GM18907 (cell line): ENCODE measurements around the gene ODR4.
"Not testable (repeated sequence)": the region's sequence is repeated elsewhere in the genome, so short reads cannot be mapped to it uniquely, and the experiment has no call there.

Experiments
- ATAC-seq: cut with Tn5 transposase; IDR thresholded peaks from one replicate; pipeline ENCODE4 v1.9.1; 2021; ENCODE audit warnings: mild to moderate bottlenecking, moderate library complexity; ENCODE audit not compliant: unreplicated experiment

Gene ODR4

DNA sequence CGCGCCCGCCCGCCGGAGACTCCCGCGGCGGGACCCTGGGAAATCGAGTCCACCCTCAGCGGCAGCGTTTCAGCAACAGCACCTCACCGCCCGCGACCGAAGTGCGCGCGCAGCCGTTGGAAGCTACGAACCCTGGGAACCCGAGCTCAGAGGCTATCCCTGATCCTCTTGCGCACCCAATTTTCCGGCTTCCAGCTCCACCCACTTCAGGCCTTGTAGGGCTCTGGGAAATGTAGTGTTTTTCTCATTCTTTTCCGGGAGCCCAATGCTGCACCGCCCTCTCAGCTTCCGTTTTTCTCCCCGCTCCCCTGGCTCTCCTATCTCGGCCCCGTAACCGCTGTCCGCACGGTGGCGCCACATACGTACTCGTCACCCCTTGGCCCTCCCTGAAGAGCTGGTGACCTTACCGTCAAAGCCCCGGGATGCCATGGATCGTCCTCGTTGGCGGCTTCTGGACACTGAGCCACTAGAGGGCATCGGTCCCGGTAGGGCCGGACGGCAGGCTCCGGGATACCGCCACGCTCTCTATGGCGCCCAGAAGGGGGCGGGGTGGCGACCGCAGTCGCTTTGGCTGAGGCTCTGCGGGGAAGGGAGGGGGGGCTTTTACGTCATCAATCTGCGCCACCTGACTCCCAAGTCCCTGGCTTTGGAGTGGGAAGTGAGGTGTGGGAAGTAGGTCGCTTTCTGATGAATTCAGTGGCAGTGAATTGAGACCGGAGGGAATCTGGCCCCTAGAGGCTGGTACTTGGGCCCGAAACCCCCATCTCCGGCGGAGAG lies at the start of gene ODR4, which contains the start of gene TPR:
ODR4 (plus strand) TSS at position 687 of the 777 bp plus-strand sequence. CDS start 3,948 bp downstream, outside the sequence.
TPR (minus strand) TSS at position 102 of the 777 bp plus-strand sequence. CDS start 225 bp downstream, outside the sequence.
- peak; percentile 91 for ATAC-seq

DNA sequence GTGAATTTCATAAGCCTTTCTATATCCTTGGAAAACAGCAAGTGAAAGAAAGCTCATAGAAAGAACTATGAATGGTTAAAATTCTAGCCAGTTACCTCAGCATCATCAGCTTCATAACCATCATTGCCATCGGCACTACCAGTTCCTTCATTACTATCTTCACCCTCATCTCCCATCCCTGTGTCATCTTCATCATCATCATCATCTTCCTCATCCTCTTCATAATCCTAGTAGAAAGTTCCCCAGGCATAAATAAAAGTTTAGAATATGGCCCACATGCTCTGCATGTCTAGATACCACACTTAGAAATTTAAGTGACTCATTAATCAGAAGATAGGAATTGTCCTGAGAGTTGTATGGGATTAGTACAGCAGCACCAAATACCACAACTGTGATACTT lies 49.6 kb upstream of the ODR4 start:
- no peak for ATAC-seq

DNA sequence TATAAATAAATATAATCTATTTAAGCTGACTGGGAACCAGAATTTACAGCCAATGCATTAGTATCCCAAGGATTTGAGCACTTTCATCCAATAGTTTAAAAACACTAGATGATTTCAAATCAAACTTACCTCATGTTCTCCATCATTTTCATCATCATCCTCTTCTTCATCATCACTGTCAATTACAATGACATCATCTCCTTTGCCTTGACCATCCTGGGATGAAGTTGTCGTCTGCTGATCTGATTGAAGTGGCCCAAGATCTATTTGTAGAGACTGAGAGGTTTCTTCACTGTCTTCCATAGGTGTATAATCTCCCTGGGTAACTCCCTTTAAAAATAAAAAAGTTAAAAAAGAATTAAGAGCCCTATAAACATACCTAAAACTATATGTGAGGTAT lies 48.3 kb upstream of the ODR4 start:
- no peak for ATAC-seq

DNA sequence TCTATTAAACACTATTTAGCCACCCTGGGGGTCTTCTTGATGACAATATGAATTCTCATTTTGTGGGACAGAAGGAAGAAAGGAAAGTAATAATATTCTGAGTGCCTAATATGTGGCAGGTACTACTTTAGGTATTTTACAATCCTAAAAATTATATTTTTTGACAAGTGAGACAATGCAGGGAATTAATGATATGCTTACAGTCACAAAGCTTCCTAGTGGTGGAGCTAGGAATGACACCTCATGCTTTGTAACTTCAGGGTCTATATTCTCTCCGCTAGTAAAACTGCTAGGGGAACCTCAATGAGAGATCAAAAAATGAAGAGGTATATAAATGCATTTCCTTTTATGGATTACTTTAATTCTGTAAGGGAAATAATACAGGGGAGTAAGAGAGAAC lies 44.9 kb upstream of the ODR4 start:
- ATAC-seq = no peak

DNA sequence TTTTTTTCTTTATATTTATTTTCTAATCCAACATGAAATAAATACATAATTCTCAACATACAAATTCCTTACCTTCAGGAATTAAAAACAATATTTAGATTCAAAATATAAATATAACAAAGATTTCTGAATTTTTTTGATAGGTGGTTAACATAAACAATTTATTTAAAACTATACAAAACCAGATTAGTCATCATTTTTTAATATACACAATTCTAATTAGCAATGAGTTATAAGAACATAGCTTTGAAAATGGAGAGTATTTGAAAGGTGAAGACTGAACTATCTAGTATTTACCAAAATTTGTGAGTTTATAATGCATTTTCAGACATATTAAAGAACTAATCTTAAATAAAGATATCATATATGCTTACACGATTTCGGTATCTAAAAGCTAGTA lies 38.1 kb upstream of the ODR4 start:
- no peak for ATAC-seq

DNA sequence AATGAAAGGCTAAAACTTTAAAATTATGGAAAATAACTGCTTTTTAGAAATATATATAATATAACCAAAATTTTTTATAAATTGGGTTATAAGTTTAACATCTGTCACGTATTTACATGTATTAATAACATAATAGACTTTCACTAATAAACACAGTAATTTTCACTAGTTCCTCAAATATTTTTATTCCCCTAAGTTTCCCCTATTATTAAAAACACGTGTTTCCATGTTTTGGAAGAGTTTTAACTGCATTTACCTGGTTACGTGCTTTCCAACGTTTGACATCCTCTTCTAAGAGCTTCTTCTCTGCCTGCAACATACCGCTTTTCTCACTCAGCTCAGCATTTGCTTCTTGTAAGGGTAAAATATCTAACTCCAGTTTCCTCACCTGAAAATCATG lies 34.9 kb upstream of the ODR4 start:
- no peak for ATAC-seq

DNA sequence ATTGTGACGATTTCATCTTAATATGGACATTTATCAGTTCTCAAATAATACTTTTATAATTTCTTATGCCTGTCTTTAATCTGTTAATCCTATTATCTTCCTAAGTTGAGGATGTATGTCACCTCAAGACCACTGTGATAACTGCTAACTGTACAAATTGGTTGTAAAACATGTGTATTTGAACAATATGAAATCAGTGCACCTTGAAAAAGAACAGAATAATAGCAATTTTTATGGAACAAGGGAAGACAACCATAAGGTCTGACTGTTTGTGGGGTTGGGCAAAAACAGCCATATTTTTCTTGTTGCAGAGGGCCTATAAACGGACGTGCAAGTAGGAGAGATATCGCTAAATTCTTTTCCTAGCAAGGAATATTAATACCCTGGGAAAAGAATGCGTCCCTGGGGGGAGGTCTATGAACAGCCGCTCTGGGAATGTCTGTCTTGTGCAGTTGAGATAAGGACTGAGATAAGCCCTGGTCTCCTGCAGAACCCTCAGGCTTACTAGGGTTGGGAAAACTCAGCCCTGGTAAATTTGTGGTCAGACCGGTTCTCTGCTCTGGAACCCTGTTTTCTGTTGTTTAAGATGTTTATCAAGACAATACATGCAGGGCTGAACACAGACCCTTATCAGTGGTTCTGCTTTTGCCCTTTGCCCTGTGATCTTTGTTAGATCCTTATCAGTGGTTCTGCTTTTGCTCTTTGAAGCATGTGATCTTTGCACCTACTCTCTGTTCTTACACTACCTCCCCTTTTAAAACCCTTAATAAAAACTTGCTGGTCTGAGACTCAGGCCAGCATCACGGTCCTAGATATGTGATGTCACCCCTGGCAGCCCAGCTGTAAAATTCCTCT lies 27.6 kb upstream of the ODR4 start:
- not testable (repeated sequence) for ATAC-seq

DNA sequence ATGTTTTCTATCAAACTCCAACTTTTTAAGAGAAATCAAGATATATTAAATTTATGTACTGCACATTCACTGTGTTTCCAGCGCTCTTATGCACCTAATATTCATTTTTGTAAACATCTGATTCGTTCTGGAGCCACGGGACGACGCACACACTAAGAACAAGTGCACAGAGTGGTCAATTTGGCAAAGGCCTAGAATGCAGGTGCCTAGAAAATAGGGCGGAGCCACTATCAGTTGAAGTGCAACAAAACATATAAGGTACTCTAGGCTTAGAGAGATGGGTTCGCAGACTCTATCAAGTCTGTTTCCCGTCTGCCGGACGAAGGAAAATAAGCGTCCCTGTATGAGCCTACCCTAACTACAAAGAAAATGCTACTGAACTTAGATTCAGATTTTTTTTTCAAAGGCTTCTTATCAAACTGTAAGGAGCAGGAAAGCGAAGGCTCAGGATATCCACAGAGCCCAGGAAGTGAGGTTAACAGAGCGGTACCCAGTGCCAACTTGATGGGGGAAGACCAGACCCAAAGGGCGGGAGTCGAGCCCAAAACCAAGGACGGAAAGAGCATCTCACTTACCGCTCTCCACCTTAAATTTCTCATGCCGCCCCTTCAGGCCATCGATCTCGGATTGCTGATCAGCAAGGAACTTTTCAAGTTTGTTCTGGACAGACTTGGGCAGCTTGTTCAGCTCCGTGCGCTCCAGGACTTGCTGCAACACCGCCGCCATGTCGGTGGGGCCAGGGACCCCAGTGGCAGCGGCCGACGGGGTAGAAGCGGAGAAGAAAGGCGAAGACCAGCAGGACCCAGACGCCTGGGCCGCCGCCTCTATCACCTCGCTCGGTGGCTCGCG lies 1.1 kb upstream of the ODR4 start:
- peak; percentile 37 for ATAC-seq

DNA sequence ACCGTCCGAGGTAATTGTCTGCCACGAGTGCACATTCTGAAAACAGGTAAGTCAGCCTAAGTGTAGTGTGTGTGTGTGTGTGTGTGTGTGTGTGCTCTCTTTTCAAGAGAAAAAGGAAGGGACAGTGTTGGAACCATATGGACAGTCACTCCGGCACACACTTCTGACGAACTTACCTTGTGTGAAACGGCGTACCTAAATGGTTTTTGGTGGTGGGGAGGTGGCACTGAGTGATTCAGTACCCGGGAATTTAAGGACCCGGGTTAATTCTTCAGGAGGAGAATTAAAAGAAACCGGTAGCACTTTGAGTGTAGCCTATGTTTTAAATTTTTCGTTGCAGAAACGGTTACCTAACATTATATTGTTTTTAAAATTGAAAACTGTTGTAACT lies 286 bp downstream of the ODR4 start:
- ATAC-seq = no peak

DNA sequence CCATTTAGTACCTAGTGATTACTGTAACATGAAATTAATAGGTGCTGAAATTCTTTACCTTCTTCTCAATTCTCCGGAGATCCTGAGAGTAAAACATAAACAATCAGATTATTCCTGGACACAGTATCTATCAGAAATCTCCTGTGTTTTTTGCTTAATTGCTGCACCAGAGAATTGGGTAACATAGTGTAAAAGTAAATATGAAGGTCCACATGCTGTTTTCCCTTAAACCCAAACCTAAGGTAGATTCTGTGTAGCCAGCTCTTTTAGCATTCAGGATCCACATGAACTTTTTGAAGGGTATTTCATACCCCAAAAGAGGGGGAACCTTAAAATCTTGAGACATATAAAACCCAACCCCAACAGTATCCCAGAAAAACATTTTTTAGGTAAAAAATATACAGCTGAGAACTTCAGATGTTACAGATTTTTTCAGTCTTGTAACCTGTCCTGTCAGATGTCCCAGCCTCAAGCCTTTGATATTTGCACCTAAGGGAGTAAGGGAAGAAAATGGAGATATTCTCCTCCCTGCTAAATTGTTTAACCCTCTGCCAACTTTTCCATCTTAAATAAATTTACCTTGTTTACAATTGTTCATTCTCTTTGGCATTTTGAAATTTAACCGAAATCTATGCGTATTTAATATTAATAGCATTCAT lies 11.2 kb downstream of the ODR4 start:
- ATAC-seq = no peak

DNA sequence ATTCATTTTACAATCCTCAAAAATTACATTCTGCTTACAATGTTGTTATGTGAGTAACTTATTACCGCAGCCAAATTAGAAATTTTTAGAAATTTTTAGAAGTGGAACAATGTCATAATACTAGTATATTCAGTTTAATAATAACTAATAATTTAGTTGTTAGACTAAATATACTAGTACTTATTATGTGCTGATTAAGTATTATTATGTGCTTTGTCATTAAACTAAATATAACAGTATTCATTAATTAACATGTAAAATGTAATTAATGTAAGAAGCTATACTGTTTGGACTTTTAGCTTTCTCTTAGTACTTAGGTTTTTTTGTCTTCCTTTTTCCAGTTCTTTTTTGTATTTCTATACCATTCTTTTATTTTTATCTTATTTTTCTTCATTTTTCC lies 15.3 kb downstream of the ODR4 start:
- ATAC-seq = no peak

DNA sequence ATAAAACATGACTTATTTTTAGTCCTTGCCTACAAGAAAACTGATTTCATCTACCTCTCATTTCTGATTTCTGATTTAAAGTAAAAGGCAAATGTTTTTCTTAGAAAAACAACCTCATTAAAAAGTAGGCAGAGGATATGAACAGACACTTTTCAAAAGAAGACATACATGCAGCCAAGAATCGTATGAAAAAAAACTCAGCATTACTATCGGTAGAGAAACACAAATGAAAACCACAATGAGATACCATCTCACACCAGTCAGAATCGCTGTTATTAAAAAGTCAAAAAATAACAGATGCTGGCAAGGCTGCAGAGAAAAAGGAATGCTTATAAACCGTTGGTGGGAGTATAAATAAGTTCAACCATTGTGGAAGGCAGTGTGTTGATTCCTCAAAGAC lies 16.2 kb downstream of the ODR4 start:
- no peak for ATAC-seq

DNA sequence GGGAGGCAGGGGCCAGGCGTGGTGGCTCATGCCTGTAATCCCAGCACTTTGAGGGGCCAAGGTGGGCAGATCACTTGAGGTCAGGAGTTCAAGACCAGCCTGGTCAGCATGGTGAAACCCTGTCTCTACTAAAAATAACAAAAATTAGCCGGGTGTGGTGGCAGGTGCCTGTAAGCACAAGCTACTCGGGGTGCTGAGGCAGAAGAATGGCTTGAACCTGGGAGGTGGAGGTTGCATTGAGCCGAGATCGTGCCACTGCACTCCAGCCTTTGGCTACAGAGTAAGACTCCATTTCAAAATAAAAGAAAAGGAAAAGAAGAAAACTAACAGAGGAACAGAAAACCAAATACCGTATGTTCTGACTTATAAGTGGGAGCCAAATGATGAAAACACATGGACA lies 17.1 kb downstream of the ODR4 start:
- ATAC-seq = not testable (repeated sequence)

DNA sequence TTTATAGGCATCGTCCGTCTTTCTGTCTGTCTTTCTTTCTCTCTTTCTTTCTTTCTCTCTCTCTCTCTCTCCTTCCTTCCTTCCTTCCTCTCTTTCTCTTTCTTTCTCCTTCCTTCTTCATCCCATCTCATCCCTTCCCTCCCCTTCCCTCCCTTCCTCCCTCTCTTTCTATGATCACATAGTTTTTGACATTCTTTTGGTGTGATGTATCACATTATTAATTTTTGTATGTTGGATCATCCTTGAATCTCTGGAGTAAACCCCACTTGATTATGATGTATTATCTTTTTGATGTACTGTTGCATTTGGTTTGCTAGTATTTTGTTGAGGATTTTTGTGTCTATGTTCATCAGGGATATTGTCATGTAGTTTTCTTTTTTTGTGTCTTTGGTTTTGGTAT lies 25.8 kb downstream of the ODR4 start:
- ATAC-seq = not testable (repeated sequence)

DNA sequence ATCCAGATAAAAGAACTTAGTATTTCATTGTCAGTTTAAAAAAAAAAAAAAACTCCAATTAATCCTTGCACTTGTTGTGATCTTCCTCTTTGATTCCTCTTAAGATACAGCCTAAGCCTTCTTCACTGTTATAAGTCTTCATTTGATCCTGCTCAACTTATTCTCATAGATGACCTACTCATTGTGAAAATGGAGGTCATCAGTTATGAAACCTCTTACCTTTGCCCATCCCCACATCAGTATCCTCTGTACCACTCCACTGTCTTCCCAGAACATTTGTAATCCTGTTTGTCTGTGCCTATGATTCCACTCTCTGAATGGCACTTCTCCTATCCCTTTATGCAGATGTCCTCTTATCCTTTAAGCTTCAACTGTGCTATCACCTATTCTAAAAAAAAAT lies 28.0 kb downstream of the ODR4 start:
- ATAC-seq = no peak

DNA sequence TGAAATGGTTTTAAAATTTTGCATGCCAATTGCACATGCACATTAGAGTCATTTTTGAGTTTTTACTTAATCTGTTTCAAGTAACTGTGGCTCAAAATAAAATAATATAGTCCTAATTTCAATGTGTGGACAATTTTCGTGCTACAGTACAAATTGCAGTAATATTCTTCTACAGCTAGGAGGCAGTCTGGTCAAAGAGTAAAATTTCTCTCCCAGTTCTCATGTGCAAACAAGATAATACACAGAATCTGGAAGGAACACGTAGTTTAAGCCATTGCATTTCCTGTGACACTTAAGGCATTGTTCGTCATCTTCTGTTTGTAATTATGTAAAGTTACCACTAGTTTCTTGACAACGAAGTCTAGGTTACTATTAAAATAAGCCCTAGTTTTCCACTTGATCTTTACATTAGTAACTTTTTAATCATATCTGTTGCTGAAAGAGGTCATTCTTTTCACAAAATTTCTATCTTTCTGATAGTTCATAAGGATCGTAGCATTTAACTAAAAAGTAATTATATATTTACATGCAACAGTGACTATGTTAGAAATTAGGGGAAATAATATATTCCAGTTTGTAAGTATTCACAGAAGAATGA lies 28.9 kb downstream of the ODR4 start:
- no peak for ATAC-seq

DNA sequence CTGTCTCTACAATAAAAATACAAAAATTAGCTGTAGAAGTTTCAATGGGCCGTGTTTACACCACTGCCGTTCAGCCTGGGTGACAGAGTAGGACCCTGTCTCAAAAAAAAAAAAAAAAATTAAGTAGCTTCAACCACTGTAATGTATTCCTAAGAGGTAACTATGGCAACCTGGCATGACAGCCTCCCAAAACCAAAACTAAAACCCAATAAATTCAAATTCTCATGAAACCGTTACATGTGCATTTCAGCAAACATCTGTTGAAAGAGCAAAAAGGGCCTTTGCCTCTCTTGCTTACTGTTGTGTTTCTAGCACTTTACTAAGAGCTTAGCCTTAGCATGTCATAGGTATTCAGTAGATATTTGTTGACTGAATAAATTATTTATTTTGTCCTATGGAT lies 33.5 kb downstream of the ODR4 start:
- ATAC-seq = peak; percentile 74

DNA sequence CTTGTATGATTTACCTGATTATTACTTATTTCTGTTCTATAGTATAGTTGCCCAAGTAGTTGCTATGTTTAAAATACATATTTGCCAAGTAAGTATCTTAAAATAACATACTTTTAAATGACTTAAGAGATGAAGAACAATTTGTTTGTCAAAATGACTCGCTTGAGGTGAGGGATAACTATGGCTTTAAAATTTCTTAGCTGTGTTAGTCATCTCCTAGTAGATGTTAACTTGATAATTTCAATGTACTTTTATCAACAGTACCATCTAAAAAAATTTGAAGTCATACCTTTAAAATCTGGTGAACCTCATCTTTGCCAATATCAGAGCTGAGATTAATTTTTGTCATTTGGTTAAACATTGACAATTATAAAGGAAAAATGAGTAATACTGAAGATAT lies 37.7 kb downstream of the ODR4 start:
- ATAC-seq = no peak

DNA sequence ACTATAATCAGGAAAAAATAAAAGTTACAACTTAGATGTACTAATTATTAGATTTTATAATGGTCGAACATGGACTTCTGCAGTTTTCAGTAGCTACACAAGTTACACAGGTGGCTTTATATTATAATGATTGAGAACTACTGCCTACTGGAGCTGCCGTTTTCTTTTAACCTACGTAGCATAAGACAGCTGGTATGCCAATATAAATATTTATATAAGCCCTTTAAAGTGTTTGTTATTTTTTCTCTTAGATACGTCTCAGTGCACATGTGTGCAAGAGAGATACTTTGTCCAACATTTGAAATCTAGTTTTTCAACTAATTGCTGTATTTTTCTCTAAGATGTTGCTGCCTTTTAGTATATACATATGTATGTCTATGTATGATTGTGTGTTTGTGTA lies 42.9 kb downstream of the ODR4 start:
- ATAC-seq = no peak

DNA sequence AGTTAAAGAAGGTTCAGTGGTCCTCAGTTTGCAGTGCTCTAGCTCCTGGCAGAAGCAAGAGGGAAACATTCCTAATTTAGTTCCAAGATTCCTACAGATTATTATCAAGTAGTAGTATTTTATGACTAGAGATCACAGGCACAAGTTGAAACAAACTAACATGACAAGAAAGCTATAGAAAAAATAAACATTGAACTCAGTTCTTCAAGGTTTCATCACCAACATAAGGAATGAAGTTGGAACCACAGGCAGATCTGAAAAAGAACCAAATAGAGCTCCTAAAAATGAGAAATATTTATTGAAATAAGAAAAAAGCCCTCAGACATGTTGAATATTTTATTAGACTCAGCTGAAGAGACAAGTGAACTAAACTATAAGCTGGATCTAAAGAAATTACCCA lies 44.7 kb downstream of the ODR4 start:
- ATAC-seq = no peak
